ENCODE results near the gene KLHL12. TPM values are rescaled to one million over a fixed set of nuclear protein-coding genes. Genes with fewer than 3 reads are reported as not detected.
A peak's percentile ranks its signal among the peaks of the same experiment; 100 is the strongest.

KLHL12 gene
- total RNA-seq, 1 donor from 2014 or later = 19.6 TPM

- H3K36me3 ChIP-seq = peaks cover 0 to 30% of the 10 kb centered on the region in 2 donors
- H3K4me3 ChIP-seq = no peak overlapping the region
- H3K9me3 ChIP-seq = no peaks in the 10 kb centered on the region
- no peak overlapping the region for H3K27ac ChIP-seq
- H3K27me3 ChIP-seq = no peaks in the 10 kb centered on the region
- peaks cover 36% of the 10 kb centered on the region for H3K4me1 ChIP-seq
- no peak for DNase-seq (ENCODE audit: extremely low spot score in 2 of 2)
- intact Hi-C loops (cut with DNase I) = no loop called here
- TF ChIP-seq, protein P1, sequence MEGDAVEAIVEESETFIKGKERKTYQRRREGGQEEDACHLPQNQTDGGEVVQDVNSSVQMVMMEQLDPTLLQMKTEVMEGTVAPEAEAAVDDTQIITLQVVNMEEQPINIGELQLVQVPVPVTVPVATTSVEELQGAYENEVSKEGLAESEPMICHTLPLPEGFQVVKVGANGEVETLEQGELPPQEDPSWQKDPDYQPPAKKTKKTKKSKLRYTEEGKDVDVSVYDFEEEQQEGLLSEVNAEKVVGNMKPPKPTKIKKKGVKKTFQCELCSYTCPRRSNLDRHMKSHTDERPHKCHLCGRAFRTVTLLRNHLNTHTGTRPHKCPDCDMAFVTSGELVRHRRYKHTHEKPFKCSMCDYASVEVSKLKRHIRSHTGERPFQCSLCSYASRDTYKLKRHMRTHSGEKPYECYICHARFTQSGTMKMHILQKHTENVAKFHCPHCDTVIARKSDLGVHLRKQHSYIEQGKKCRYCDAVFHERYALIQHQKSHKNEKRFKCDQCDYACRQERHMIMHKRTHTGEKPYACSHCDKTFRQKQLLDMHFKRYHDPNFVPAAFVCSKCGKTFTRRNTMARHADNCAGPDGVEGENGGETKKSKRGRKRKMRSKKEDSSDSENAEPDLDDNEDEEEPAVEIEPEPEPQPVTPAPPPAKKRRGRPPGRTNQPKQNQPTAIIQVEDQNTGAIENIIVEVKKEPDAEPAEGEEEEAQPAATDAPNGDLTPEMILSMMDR (IDR thresholded peaks at IDR 0.05) = no peak
- TF ChIP-seq POLR2AphosphoS5 (IDR thresholded peaks at IDR 0.05; ENCODE audit: insufficient read depth in 1 of 2, low read depth in 1 of 2) (peak in 1 of 2 donors; percentile 12), POLR2A (IDR thresholded peaks at IDR 0.05) (no peak)
These were observed 37.9 kb upstream of the KLHL12 start for GRCh38 chr1:202964791-202965410.

GRCh38 chr1:202961220-202961880, 34.3 kb upstream of the KLHL12 start:
- no peaks in the 10 kb centered on the region for H3K9me3 ChIP-seq
- H3K36me3 ChIP-seq = peaks cover 0 to 30% of the 10 kb centered on the region in 2 donors
- intact Hi-C loops (cut with DNase I) = no loop called here
- no peak overlapping the region for H3K4me3 ChIP-seq
- no peak for TF ChIP-seq POLR2A (IDR thresholded peaks at IDR 0.05)
- TF ChIP-seq, protein P1 (IDR thresholded peaks at IDR 0.05) = no peak
- TF ChIP-seq POLR2AphosphoS5 (IDR thresholded peaks at IDR 0.05; ENCODE audit: insufficient read depth in 1 of 2, low read depth in 1 of 2) = no peak
- peaks cover 34% of the 10 kb centered on the region for H3K4me1 ChIP-seq
- H3K27ac ChIP-seq = no peak overlapping the region
- no peaks in the 10 kb centered on the region for H3K27me3 ChIP-seq
- DNase-seq (ENCODE audit: extremely low spot score in 2 of 2) = no peak

DNA sequence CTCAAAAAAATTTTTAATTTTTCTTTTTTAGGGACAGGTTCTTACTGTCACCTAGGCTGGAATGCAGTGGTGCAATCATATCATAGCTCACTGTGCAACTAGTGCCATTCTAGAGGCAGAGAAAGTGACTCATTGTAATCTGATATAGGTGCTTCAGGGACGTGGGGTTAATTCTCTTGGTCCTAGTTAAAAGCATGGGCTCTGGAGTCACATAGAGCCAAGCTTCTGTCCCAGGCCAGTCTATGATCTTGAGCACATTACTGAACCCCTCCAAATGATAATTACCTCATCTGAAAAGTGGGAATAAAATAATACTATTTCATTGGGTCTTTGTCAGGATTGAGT, 32.2 kb upstream of the KLHL12 start:
- Histone ChIP-seq H3K27me3 (no peaks in the 10 kb centered on the region), H3K4me1 (peaks cover 42% of the 10 kb centered on the region), H3K36me3 (peaks cover 0 to 29% of the 10 kb centered on the region in 2 donors), H3K27ac (no peak overlapping the region), H3K9me3 (no peaks in the 10 kb centered on the region), H3K4me3 (no peak overlapping the region)
- TF ChIP-seq, protein P1 (IDR thresholded peaks at IDR 0.05) = no peak
- TF ChIP-seq POLR2A (IDR thresholded peaks at IDR 0.05) (no peak), POLR2AphosphoS5 (IDR thresholded peaks at IDR 0.05; ENCODE audit: insufficient read depth in 1 of 2, low read depth in 1 of 2) (no peak)
- intact Hi-C loops (cut with DNase I) = no loop called here
- no peak for DNase-seq (ENCODE audit: extremely low spot score in 2 of 2)

GRCh38 chr1:202958544-202959275, 31.7 kb upstream of the KLHL12 start:
- Histone ChIP-seq H3K4me3 (peak overlapping the region; percentile 94 to 100), H3K27me3 (no peaks in the 10 kb centered on the region), H3K4me1 (peaks cover 48% of the 10 kb centered on the region), H3K9me3 (no peaks in the 10 kb centered on the region), H3K27ac (peak overlapping the region; percentile 99), H3K36me3 (peaks cover 0 to 24% of the 10 kb centered on the region in 2 donors)
- intact Hi-C loops (cut with DNase I) = no loop called here
- TF ChIP-seq POLR2AphosphoS5 (IDR thresholded peaks at IDR 0.05; ENCODE audit: insufficient read depth in 1 of 2, low read depth in 1 of 2) (no peak), POLR2A (IDR thresholded peaks at IDR 0.05) (no peak)
- TF ChIP-seq, protein P1 (IDR thresholded peaks at IDR 0.05) = no peak
- DNase-seq (ENCODE audit: extremely low spot score in 2 of 2) = no peak
